HG02973 (cell line): ENCODE data around the gene FGF22.
"Not testable (repeated sequence)": the region's sequence is repeated elsewhere in the genome, so short reads cannot be mapped to it uniquely, and the experiment has no call there.

ENCODE experiments used
- ATAC-seq: cut with Tn5 transposase; IDR thresholded peaks from one replicate; pipeline ENCODE4 v1.9.1; 2021; ENCODE audit warnings: moderate library complexity; ENCODE audit not compliant: unreplicated experiment

FGF22 gene

GRCh38 chr19:658059-658839, 18.6 kb downstream of the FGF22 start:
- no peak for ATAC-seq

GRCh38 chr19:658916-659839, 19.5 kb downstream of the FGF22 start:
- no peak for ATAC-seq

GRCh38 chr19:660793-661426, 21.2 kb downstream of the FGF22 start:
- ATAC-seq = no peak

- ATAC-seq = no peak
Observed at GRCh38 chr19:661427-662196, 21.9 kb downstream of the FGF22 start.

DNA sequence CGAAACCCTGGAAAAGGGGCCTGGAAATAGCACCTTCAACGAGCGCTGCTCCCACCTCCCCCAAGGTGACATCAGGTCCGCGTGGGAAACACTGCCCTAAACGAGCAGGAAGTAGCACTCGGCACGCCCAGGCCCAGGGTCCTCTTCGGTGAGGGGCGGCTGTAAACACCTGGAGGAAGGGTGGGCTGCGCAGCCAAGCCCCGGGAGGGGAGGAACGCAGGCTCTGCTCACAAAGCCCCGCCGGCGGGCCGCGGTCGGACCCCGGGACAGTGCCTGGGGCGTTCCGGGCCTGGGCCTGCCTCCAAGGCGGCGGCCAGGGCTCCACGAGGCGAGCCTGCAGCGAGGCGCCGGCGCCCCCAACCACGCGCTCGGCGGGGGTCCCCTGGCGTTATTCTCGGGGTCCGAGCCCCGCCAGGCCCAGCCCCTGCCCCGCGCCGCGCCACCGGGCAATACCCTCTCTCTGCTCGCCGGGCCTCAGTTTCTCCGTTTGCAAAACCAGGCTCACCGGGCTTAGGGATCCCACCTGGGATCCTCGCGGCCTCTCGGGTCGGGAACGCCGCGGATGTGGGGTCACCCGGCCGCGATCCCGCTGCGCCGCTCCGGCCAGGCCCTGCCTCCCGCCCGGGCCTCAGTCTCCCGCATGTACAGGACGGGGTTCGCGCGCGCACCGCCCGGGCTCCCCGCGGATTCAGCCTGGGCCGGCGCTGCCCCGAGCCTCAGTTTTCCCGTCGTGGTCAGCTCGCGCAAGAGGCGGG, 22.7 kb downstream of the FGF22 start:
- peak; percentile 2 for ATAC-seq

DNA sequence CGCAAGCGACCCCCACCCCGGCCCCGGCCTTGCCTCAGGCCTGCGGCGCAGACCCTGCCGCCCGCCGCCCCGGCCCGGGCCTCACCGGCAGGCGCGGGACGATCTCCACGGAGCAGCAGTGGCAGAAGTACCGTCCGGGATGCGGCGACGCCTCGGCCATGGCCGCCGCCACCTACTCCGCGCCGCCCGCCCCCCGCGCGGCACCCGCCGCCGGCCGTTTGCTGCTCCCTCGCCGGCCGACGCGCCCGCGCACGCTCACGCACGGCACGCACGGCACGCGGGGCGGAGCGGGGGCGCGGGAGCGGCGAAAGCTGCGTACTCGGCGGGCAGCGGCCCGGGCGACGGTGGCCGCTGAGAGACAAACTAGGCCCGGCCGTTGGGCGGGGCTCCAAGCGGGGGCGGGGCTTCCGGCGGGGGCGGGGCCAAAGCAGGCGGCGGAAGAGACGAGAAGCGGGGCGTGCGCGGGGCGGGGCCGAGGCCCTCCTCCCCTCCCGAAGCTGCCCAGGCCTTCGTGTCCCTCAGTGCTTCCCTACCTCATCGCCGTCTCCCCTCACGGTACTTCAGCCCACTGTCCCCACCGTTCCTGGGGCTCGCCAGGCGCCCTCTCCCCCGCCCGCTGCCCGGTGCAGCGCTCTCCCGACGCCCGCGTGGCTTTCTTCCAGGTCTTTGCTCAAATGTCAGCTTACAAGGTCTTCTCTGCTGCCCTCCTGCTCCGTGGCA, 23.4 kb downstream of the FGF22 start, which contains the start of gene RNF126:
Gene RNF126, minus strand, starts transcription at position 253 of the 720 bp plus-strand sequence. Its CDS starts 93 bp downstream, at position 160.
- peak; percentile 45 for ATAC-seq

DNA sequence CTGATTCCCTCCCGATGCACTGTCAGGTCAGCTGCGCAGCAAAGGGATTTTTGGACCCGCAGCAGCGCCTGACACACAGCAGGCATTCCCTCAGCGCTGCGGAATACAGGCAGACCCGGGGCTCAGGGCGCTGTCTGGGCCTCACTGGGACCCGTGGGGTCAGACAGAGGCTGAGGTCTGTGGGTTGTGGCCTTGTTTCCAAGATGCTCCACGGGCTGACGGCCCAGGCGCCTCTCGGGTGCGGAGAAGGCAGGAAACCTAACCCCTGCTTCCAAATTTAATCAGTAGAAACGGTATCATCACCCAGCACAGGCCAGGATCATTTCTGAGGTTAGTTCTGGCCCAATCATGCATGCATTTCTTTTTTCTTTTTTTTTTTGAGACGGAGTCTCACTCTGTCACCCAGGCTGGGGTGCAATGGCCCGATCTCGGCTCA, 24.0 kb downstream of the FGF22 start:
- no peak for ATAC-seq

- no peak for ATAC-seq
Observed at GRCh38 chr19:664913-665443, 25.3 kb downstream of the FGF22 start.

DNA sequence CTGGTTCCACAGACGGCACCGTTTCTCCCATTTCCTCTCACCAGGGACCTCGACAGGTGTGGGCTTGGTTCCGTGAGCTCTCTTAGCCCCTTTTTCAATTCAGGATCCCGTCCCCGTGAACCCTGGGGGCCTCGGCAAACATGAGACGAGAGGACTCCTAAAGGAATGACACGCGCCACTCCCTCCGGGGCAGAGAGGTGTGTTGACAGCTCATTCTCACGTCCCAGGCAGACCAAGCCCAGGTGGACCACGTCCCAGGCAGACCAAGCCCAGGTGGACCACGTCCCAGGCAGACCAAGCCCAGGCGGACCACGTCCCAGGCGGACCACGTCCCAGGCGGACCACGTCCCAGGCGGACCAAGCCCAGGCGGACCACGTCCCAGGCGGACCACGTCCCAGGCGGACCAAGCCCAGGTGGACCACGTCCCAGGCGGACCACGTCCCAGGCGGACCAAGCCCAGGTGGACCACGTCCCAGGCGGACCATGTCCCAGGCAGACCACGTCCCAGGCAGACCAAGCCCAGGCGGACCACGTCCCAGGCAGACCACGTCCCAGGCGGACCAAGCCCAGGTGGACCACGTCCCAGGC, 27.4 kb downstream of the FGF22 start:
- not testable (repeated sequence) for ATAC-seq

GRCh38 chr19:668675-669434, 29.2 kb downstream of the FGF22 start:
- not testable (repeated sequence) for ATAC-seq

- no peak for ATAC-seq
Observed at GRCh38 chr19:670609-671075, 31.0 kb downstream of the FGF22 start.

DNA sequence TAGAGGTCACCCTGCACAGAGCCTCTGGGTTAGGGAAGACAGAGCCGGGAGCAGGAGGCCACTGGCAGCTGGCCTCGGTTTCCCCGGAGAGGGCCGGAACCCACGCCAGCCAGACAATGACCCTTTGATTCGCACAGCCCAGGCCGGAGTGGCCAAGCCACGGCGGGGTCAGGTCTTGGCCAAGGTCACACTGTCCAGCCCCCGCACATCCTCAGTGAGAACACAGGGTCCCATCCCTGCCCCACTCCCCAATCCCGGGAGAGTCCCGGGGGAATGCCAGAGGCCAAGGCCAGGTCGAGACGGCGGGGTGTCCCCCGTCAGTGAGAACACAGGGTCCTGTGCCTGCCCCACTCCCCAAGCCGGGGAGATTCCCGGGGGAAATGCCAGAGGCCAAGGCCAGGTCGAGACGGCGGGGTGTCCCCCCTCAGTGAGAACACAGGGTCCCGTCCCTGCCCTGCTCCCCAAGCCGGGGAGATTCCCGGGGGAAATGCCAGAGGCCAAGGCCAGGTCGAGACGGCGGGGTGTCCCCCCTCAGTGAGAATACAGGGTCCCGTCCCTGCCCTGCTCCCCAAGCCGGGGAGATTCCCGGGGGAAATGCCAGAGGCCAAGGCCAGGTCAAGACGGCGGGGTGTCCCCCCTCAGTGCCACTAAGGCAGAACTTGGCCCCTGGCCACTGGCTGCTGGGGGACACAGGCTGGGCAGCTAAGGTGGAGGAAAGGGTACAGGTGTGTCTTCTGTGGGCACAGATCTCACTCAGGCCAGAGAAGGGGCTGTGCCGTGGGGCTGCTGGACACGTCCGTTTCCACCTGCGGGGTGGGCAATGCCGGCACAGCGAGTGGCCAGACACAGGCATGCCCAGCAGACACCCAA, 34.8 kb downstream of the FGF22 start:
- no peak for ATAC-seq

- ATAC-seq = no peak
Observed at GRCh38 chr19:676007-676338, 36.3 kb downstream of the FGF22 start.

GRCh38 chr19:676339-677105, 36.8 kb downstream of the FGF22 start, which contains the start of gene FSTL3:
TSS of gene FSTL3 (plus strand) at chr19:676392. CDS start at chr19:676424, 32 bp downstream.
- no peak for ATAC-seq

DNA sequence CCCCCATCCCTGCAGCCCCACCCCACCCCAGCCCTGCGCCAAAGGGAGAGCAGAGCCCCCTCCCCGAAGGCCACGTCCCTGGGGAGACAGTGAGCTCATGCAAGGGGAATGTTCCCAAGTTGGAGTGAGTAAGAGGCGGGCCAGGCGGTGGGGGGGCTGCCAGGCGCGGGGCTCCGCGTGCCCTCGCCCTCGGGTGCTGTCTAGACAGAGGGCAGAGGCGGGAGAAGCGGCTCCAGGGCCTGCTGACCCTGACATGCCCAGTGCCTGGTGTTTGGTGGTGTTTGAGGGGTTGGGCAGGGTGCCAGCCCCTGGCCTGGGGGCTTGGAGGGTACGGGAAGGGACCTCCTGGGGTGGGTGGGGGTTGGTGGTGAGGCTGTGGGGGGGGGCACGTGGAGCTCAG, 37.5 kb downstream of the FGF22 start:
- no peak for ATAC-seq
